ENCODE results near the gene CUL4A.
A peak's percentile ranks its signal among the peaks of the same experiment; 100 is the strongest.
"Not testable (repeated sequence)": the region's sequence is repeated elsewhere in the genome, so short reads cannot be mapped to it uniquely, and the experiment has no call there.

CUL4A gene

DNA sequence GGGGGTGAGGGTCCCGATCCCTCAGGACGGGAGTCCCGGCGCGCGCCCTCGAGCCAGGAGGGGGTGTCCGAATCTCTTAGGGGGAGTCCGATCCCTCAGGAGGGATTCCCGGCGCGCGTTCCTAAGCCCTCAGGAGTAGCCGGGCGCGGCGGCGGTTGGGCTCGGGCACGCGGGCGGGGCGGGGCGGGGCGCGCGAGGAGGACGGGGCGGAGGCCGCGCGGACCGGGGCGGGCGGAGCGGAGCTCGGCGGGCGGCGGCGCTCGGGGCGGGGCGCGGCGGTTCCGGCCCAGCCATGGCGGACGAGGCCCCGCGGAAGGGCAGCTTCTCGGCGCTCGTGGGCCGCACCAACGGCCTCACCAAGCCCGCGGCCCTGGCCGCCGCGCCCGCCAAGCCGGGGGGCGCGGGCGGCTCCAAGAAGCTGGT is at the start of gene CUL4A:
Gene CUL4A (plus strand): TSS at position 278 of the 423 bp plus-strand sequence. CDS start 15 bp downstream, at position 293.
- H3K9ac ChIP-seq (ENCODE audit: low read length in 2 of 2), result peak within 1 kb of the TSS; percentile 88 to 90
- H3K36me3 ChIP-seq (ENCODE audit: control insufficient read depth in 2 of 2, insufficient read depth in 2 of 2, low read length in 2 of 2), result peaks cover 3 to 6% of the 10 kb centered on the region in 2 donors
- peak within 1 kb of the TSS; percentile 94 for H3K27ac ChIP-seq (ENCODE audit: low read length)
- H3K9me3 ChIP-seq (ENCODE audit: control insufficient read depth in 2 of 2, low read length in 2 of 2), result no peaks in the 10 kb centered on the region
- H3K27me3 ChIP-seq (ENCODE audit: control insufficient read depth in 1 of 2, insufficient read depth in 2 of 2, low read length in 2 of 2), result no peaks in the 10 kb centered on the region
- peaks cover 38% of the 10 kb centered on the region for H3K4me1 ChIP-seq (ENCODE audit: control insufficient read depth, insufficient read depth, low read length)
- peak within 1 kb of the TSS; percentile 96 for H3K4me3 ChIP-seq (ENCODE audit: low read length in 2 of 2)

GRCh38 chr13:113159701-113160100 is 49.7 kb upstream of the CUL4A start:
- Histone ChIP-seq H3K27ac (ENCODE audit: low read length) (no peak overlapping the region), H3K4me1 (ENCODE audit: control insufficient read depth, insufficient read depth, low read length) (peaks cover 4% of the 10 kb centered on the region), H3K9ac (ENCODE audit: low read length in 2 of 2) (no peak overlapping the region), H3K27me3 (ENCODE audit: control insufficient read depth in 1 of 2, insufficient read depth in 2 of 2, low read length in 2 of 2) (peaks cover 9 to 19% of the 10 kb centered on the region in 2 donors), H3K4me3 (ENCODE audit: low read length in 2 of 2) (no peak overlapping the region), H3K36me3 (ENCODE audit: control insufficient read depth in 2 of 2, insufficient read depth in 2 of 2, low read length in 2 of 2) (no peaks in the 10 kb centered on the region), H3K9me3 (ENCODE audit: control insufficient read depth in 2 of 2, low read length in 2 of 2) (no peaks in the 10 kb centered on the region)

DNA sequence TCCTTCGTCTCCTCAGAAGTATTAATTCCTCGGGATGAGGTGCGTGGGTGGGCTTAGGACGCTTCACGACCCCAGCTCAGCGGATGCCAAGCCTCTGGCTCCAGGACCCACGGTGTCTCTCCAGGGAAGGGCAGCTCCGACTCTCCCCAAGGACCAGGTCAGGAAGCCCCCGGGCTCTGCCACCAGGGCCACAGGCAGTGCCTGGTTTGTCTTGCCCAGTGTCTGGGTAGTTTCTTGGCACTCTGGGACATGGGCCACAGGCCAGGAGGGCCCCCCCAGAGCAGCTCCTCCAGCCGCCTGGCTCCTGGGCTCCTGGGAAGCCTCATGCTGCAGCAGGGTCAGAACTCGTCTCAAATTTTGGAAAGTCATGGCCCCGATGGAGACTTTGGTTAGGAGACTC is 48.4 kb upstream of the CUL4A start:
- H3K9me3 ChIP-seq (ENCODE audit: control insufficient read depth in 2 of 2, low read length in 2 of 2), result no peaks in the 10 kb centered on the region
- no peak overlapping the region for H3K4me3 ChIP-seq (ENCODE audit: low read length in 2 of 2)
- no peak overlapping the region for H3K9ac ChIP-seq (ENCODE audit: low read length in 2 of 2)
- no peaks in the 10 kb centered on the region for H3K36me3 ChIP-seq (ENCODE audit: control insufficient read depth in 2 of 2, insufficient read depth in 2 of 2, low read length in 2 of 2)
- peaks cover 3% of the 10 kb centered on the region for H3K4me1 ChIP-seq (ENCODE audit: control insufficient read depth, insufficient read depth, low read length)
- H3K27ac ChIP-seq (ENCODE audit: low read length), result no peak overlapping the region
- H3K27me3 ChIP-seq (ENCODE audit: control insufficient read depth in 1 of 2, insufficient read depth in 2 of 2, low read length in 2 of 2), result peaks cover 9 to 19% of the 10 kb centered on the region in 2 donors

DNA sequence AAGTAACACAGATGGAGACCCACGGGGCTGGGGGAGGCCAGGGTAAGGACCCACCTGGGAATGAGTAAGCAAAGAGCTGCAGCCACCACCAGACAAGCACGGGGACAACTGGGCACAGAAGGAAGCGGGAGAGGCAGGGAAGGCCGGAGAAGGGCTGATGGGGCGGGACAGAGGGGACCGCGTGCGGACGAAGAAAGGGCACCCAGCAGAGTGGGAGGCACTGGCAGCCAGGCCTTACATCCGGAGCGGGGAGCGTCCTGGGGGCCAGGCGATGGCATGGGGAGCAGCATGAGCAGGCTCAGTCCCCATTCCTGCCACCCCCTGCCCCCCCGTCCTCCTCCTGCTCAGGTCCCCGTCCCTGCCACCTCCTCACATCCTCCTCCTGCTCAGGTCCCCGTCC is 48.0 kb upstream of the CUL4A start:
- no peak overlapping the region for H3K27ac ChIP-seq (ENCODE audit: low read length)
- peaks cover 9 to 19% of the 10 kb centered on the region in 2 donors for H3K27me3 ChIP-seq (ENCODE audit: control insufficient read depth in 1 of 2, insufficient read depth in 2 of 2, low read length in 2 of 2)
- no peak overlapping the region for H3K9ac ChIP-seq (ENCODE audit: low read length in 2 of 2)
- peaks cover 3% of the 10 kb centered on the region for H3K4me1 ChIP-seq (ENCODE audit: control insufficient read depth, insufficient read depth, low read length)
- no peaks in the 10 kb centered on the region for H3K9me3 ChIP-seq (ENCODE audit: control insufficient read depth in 2 of 2, low read length in 2 of 2)
- H3K36me3 ChIP-seq (ENCODE audit: control insufficient read depth in 2 of 2, insufficient read depth in 2 of 2, low read length in 2 of 2), result no peaks in the 10 kb centered on the region
- H3K4me3 ChIP-seq (ENCODE audit: low read length in 2 of 2), result no peak overlapping the region

- not testable (repeated sequence) for H3K27ac ChIP-seq (ENCODE audit: low read length); H3K4me3 ChIP-seq (ENCODE audit: low read length in 2 of 2); H3K9me3 ChIP-seq (ENCODE audit: control insufficient read depth in 2 of 2, low read length in 2 of 2); H3K4me1 ChIP-seq (ENCODE audit: control insufficient read depth, insufficient read depth, low read length); H3K36me3 ChIP-seq (ENCODE audit: control insufficient read depth in 2 of 2, insufficient read depth in 2 of 2, low read length in 2 of 2); H3K9ac ChIP-seq (ENCODE audit: low read length in 2 of 2)
- peaks cover 9 to 19% of the 10 kb centered on the region in 2 donors for H3K27me3 ChIP-seq (ENCODE audit: control insufficient read depth in 1 of 2, insufficient read depth in 2 of 2, low read length in 2 of 2)
Measured at GRCh38 chr13:113161975-113162374, 47.4 kb upstream of the CUL4A start.

GRCh38 chr13:113162783-113163685 is 46.4 kb upstream of the CUL4A start:
- H3K36me3 ChIP-seq (ENCODE audit: control insufficient read depth in 2 of 2, insufficient read depth in 2 of 2, low read length in 2 of 2), result no peaks in the 10 kb centered on the region
- H3K4me1 ChIP-seq (ENCODE audit: control insufficient read depth, insufficient read depth, low read length), result peaks cover 3% of the 10 kb centered on the region

DNA sequence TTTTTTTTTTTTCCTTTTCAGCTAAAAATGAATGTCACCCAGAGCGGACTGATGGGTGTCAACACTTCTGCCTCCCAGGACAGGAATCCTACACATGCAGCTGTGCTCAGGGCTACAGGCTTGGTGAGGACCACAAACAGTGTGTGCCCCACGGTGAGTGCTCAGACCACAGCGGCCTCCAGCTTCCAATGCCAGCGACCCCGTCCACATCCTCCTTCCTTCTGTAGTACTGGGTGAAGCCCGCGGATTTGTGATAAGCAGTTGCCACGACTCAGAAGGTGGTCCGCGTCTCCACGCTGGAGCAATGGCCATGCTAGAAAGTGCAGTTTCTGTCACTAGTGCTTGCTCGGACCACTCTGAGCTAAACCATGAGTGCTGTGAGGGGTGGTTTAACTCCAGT is 44.9 kb upstream of the CUL4A start:
- Histone ChIP-seq H3K9ac (ENCODE audit: low read length in 2 of 2) (no peak overlapping the region), H3K36me3 (ENCODE audit: control insufficient read depth in 2 of 2, insufficient read depth in 2 of 2, low read length in 2 of 2) (peaks cover 0 to 1% of the 10 kb centered on the region in 2 donors), H3K4me1 (ENCODE audit: control insufficient read depth, insufficient read depth, low read length) (peaks cover 3% of the 10 kb centered on the region), H3K27ac (ENCODE audit: low read length) (no peak overlapping the region), H3K4me3 (ENCODE audit: low read length in 2 of 2) (no peak overlapping the region), H3K9me3 (ENCODE audit: control insufficient read depth in 2 of 2, low read length in 2 of 2) (no peaks in the 10 kb centered on the region), H3K27me3 (ENCODE audit: control insufficient read depth in 1 of 2, insufficient read depth in 2 of 2, low read length in 2 of 2) (peaks cover 5 to 16% of the 10 kb centered on the region in 2 donors)

More at GRCh38 chr13:113162783-113163685, 46.4 kb upstream of the CUL4A start:
- Histone ChIP-seq H3K9ac (ENCODE audit: low read length in 2 of 2) (no peak overlapping the region), H3K27ac (ENCODE audit: low read length) (no peak overlapping the region), H3K4me3 (ENCODE audit: low read length in 2 of 2) (no peak overlapping the region), H3K27me3 (ENCODE audit: control insufficient read depth in 1 of 2, insufficient read depth in 2 of 2, low read length in 2 of 2) (peaks cover 9 to 19% of the 10 kb centered on the region in 2 donors), H3K9me3 (ENCODE audit: control insufficient read depth in 2 of 2, low read length in 2 of 2) (no peaks in the 10 kb centered on the region)

GRCh38 chr13:113166266-113166665 is 43.1 kb upstream of the CUL4A start:
- peaks cover 3 to 4% of the 10 kb centered on the region in 2 donors for H3K36me3 ChIP-seq (ENCODE audit: control insufficient read depth in 2 of 2, insufficient read depth in 2 of 2, low read length in 2 of 2)
- H3K27me3 ChIP-seq (ENCODE audit: control insufficient read depth in 1 of 2, insufficient read depth in 2 of 2, low read length in 2 of 2), result peaks cover 1 to 11% of the 10 kb centered on the region in 2 donors
- H3K4me3 ChIP-seq (ENCODE audit: low read length in 2 of 2), result no peak overlapping the region
- H3K9ac ChIP-seq (ENCODE audit: low read length in 2 of 2), result no peak overlapping the region
- H3K27ac ChIP-seq (ENCODE audit: low read length), result no peak overlapping the region
- H3K9me3 ChIP-seq (ENCODE audit: control insufficient read depth in 2 of 2, low read length in 2 of 2), result no peaks in the 10 kb centered on the region
- no peaks in the 10 kb centered on the region for H3K4me1 ChIP-seq (ENCODE audit: control insufficient read depth, insufficient read depth, low read length)

DNA sequence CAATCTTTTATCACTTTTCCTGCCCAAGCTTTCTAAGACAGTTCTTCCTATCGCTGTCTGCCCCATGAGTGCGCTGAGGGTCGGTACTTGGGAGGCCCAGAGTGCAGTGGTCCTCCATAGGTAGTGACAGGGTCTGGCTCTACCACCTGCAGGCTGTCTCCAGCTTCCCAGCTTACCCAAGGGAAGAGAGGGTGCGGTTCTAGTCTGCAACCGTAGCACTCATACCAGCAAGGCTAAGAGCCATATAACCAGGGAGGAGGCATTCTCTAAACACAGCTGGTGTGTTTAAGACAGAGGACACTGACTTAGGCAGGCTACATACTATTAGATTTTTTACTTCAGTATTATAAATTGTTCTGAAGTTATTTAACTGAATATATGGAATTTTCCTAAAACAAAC is 42.7 kb upstream of the CUL4A start:
- Histone ChIP-seq H3K4me1 (ENCODE audit: control insufficient read depth, insufficient read depth, low read length) (no peaks in the 10 kb centered on the region), H3K9ac (ENCODE audit: low read length in 2 of 2) (no peak overlapping the region), H3K36me3 (ENCODE audit: control insufficient read depth in 2 of 2, insufficient read depth in 2 of 2, low read length in 2 of 2) (peaks cover 7 to 8% of the 10 kb centered on the region in 2 donors), H3K4me3 (ENCODE audit: low read length in 2 of 2) (no peak overlapping the region), H3K27ac (ENCODE audit: low read length) (no peak overlapping the region), H3K27me3 (ENCODE audit: control insufficient read depth in 1 of 2, insufficient read depth in 2 of 2, low read length in 2 of 2) (peaks cover 0 to 11% of the 10 kb centered on the region in 2 donors), H3K9me3 (ENCODE audit: control insufficient read depth in 2 of 2, low read length in 2 of 2) (no peaks in the 10 kb centered on the region)

- H3K4me3 ChIP-seq (ENCODE audit: low read length in 2 of 2), result no peak overlapping the region
- no peaks in the 10 kb centered on the region for H3K9me3 ChIP-seq (ENCODE audit: control insufficient read depth in 2 of 2, low read length in 2 of 2)
- H3K36me3 ChIP-seq (ENCODE audit: control insufficient read depth in 2 of 2, insufficient read depth in 2 of 2, low read length in 2 of 2), result peaks cover 10 to 12% of the 10 kb centered on the region in 2 donors
- no peak overlapping the region for H3K27ac ChIP-seq (ENCODE audit: low read length)
- H3K27me3 ChIP-seq (ENCODE audit: control insufficient read depth in 1 of 2, insufficient read depth in 2 of 2, low read length in 2 of 2), result peaks cover 0 to 11% of the 10 kb centered on the region in 2 donors
- no peaks in the 10 kb centered on the region for H3K4me1 ChIP-seq (ENCODE audit: control insufficient read depth, insufficient read depth, low read length)
- no peak overlapping the region for H3K9ac ChIP-seq (ENCODE audit: low read length in 2 of 2)
Measured at GRCh38 chr13:113167155-113167554, 42.3 kb upstream of the CUL4A start.

DNA sequence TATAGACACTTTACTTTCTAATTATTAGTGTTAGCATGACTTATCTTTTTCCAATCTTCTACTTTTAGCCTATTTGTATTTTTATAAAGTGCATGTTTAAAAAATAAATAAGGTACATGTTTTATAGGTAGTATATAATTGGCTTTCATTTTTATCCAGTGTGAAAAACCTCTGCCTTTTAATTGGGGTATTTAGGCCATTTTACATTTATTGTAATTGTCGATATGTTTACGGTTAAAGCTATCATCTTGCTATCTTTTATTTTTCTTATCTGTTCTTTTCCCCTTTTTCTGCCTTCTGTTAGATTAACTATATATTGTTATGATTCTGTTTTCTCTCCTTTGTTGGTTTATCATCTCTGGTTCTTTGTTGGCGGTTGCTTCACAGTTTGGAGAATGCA is 41.8 kb upstream of the CUL4A start:
- Histone ChIP-seq H3K4me1 (ENCODE audit: control insufficient read depth, insufficient read depth, low read length) (no peaks in the 10 kb centered on the region), H3K9ac (ENCODE audit: low read length in 2 of 2) (no peak overlapping the region), H3K27me3 (ENCODE audit: control insufficient read depth in 1 of 2, insufficient read depth in 2 of 2, low read length in 2 of 2) (peaks cover 0 to 11% of the 10 kb centered on the region in 2 donors), H3K4me3 (ENCODE audit: low read length in 2 of 2) (no peak overlapping the region), H3K9me3 (ENCODE audit: control insufficient read depth in 2 of 2, low read length in 2 of 2) (no peaks in the 10 kb centered on the region), H3K27ac (ENCODE audit: low read length) (no peak overlapping the region), H3K36me3 (ENCODE audit: control insufficient read depth in 2 of 2, insufficient read depth in 2 of 2, low read length in 2 of 2) (peaks cover 10 to 16% of the 10 kb centered on the region in 2 donors)
